Stimulated activated CD4-positive, alpha-beta T cell treated with anti-CD3 and anti-CD28 coated beads, Interleukin-4, amount 100 ng/mL, for 48 hours (primary cell): ENCODE measurements around the gene TPK1.
"Not testable (repeated sequence)": the region's sequence is repeated elsewhere in the genome, so short reads cannot be mapped to it uniquely, and the experiment has no call there.

ENCODE experiments used
- DNase-seq, 2 donors: peaks; one replicate each; pipeline ENCODE4 v3.0.0-alpha.2; 2020; ENCODE audit warnings: low read depth in 2 of 2

TPK1 gene

GRCh38 chr7:144822223-144822622 is 13.6 kb downstream of the TPK1 start:
- no peak for DNase-seq

GRCh38 chr7:144821067-144821466 is 14.8 kb downstream of the TPK1 start:
- DNase-seq = no peak

- DNase-seq = no peak
These were observed 15.3 kb downstream of the TPK1 start for GRCh38 chr7:144820552-144820951.

DNA sequence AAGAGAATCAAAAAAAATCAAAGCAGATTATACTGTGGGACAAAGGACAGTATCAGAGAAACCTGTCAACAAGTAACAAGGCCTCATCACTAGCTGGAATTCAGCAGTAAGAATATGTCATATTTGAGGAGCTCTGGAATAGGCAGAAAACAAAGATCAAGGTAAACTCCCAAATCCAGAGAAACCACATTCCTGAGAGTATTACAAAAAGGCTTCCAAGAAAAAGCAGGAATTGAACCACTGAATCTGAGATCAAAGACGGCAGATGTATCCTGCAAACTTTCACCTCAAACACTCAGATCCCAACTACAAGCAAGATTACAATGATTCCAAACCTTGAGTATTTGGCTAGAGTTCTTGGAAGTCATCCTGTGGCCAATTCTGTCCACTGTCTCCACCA is 16.3 kb downstream of the TPK1 start:
- no peak for DNase-seq

- DNase-seq = no peak
These were observed 17.3 kb downstream of the TPK1 start for GRCh38 chr7:144818511-144818910.

DNA sequence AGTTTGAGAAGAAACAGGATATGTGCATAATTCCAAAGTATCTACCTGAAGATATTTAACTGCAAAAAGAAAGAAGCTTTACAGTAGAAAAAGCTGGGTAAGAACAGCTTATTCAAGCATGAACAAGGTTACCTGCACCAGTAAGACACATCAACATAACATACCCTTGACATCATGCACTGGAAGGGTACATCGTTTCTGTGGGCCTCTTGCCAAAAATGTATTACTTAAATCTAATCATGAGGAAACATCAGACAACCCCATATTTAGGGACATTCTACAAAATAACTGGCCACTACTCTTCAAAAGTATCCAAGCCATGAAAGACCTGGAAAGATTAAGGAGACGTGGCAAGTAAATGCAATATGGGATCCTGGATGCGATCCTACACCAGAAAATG is 18.9 kb downstream of the TPK1 start:
- no peak for DNase-seq

- no peak for DNase-seq
These were observed 21.6 kb downstream of the TPK1 start for GRCh38 chr7:144814299-144814698.

DNA sequence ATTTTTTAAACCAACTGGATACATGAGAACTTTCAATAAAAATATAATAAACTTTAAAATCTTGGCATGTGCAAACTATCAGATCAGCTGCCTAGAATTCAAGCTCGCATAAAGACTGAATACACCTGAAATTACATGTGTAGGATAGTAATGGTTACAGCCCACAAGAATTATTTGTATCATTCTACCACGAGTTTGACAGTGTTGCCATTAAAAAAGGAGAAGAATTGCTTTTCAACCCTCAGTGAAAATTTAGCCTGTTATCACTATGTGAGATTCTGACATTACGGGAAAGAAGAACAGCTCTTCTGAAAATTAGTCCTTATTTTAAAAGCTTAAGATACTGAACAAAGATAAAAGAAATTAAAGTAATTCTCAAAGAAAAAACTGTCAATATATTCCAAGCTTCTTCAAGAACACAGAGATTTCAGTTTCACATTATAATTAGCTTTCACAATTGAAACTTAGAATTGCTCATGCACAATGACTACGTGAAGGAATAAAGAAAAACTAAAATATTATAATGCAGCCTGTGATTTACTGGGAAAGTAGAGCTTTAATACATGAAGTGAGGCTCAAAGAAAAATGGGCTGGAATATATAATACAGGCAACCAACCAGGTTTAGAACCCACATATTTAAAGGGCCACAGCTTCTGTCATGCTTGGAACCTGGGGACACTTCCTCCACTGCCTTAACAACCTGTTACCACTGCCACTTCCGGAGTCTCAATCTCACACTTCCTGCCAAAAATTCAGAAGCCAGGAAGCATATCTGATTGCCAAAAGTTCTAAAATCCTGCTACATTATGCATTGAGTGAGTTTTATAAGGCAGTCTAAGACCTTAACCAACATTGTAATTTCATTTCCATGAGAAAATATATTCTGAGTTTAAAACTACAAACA is 23.2 kb downstream of the TPK1 start:
- DNase-seq = no peak

DNA sequence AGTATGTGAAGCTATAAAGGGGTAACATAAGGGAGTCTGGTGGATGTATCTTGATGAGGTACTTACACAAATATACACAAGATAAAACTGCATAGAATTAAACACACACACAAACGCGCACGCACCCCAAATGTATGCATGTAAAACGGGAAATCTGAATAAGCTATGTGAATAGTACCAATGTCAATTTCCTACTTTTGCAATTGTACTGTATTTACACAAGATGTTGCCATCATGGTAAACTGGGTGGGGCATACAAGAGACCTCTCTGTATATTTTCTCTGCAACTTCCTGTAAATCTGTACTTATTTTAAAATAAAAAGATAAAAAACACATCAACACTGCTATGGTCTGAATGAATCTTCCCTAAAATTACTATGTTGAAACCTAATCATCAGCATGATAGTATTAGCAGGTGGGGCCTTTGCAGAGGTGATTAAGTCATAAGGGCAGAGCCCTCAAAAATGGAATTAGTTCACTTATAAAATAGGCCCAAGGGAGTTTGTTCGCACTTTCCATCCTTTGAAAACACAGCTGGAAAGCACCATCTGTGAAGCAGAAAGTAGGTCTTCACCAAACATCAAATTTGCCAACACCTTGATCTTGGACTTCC is 30.1 kb downstream of the TPK1 start:
- DNase-seq = no peak

DNA sequence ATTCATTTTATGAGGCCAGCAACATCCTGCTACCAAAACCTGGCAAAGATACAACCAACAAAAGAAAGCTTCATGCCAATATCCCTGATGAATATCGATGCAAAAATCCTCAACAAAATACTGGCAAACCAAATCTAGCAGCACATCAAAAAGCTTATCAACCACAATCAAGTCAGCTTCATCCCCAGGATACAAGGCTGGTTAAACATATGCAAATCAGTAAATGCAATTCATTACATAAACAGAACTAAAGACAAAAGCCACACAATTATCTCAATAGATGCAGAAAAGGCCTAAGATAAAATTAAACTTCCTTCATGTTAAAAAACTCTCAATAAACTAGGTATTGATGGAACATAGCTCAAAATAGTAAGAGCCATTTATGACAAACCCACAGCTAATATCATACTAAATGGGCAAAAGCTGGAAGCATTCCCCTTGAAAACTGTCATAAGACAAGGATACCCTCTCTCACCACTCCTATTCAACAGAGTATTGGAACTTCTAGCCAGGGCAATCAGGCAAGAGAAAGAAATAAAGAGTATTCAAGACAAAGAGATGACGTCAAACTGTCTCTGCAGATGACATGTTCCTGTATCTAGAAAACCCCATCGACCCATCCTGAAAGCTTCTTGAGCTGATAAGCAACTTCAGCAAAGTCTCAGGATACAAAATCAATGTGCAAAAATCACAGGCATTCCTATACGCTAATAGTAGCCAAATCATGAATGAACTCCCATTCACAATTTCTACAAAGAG is 35.0 kb downstream of the TPK1 start:
- DNase-seq = not testable (repeated sequence)

DNA sequence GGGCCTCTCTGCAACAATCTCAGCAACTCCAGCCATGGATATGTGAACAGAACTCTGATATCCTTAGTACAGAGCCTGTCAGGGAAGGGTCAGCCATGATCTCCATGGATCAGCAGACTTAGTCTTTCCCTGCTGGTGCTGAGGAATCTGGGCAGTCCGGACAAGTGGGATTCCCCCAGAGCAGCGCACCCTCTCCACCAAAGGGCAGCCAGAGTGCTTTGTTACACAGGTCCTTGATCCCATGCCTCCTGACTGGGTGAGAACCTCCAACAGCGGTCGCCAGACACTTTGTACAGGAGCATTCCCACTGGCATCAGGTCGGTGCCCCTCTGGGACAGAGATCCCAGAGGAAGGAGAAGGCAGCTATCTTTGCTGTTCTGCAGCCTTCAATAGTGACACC is 38.9 kb downstream of the TPK1 start:
- DNase-seq = no peak

DNA sequence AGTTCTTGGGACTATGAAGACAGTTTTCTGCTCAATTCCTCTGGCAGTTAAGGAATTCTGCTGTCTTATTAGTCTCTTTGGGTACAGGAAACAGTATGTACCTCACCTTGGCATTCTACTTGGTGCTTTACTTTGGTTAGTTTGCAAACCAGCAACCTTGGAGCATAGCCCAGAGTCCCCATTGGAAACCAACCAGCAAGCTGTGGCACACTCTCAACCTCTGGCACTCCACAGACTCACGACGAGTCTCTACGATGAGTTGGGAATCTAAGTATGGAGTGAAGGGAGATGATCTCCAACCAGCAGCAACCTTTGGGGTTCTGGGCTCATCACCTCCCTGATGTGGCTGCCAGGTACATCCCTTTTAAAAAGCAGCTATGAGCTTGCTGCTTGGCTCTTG is 43.8 kb downstream of the TPK1 start:
- DNase-seq = no peak

GRCh38 chr7:144791488-144791887 is 44.4 kb downstream of the TPK1 start:
- no peak for DNase-seq

GRCh38 chr7:144787127-144787526 is 48.7 kb downstream of the TPK1 start:
- DNase-seq = no peak

DNA sequence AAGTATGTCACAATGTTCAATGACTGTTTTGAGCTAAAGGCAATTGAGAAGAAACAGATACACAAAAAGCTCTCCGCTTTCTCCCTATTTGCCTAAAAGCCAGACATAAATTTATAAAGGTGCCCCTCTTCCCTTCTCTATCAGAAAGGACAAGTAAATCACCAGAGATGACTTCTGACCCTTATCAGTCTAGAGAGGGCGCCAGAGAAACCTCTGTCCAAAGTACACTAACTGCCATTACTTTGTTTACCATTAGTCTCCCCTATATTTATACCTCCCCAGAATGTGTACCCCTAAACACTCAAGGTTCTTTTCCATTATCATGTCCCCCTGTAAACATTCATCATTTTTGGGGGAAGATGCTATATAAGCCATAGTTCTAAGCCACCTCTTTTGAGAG is 49.3 kb downstream of the TPK1 start:
- no peak for DNase-seq

DNA sequence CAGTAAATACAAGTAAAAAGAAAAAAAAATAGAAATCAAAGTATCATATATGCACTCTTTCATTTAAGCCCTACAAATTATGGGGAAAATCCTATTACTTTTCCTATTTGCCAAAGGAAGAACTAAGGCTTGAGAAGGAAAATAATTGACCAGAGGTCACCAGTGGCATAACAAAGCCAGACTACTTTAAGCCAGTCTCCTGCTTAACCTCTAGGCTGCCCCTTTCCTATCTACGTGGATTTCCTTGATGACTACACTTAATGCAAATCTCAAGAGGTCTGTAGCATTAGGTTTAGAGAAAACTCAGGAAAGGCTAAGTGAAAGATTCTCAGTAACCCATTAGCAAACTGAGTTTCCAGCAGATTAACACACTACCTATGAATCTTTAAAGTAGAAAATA is 49.8 kb downstream of the TPK1 start:
- DNase-seq = no peak

DNA sequence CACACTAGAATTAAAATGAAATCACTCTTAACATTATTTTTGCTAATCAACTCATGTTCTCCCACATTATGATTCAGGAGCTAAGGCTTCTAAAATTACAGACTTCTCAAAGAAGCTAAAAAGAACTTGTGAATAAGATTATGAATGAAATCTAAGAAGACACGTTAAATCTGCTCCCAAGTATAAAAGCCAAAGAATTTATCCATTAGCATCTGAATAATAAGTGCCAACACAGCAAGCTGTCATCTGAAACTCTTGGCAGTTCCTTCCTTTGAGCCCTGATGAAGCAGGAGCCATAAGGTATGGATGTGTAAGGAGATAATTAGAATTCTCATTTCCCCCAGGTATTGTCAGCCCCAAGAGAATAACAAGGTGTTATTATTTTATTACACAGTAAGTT is 50.3 kb downstream of the TPK1 start:
- no peak for DNase-seq

DNA sequence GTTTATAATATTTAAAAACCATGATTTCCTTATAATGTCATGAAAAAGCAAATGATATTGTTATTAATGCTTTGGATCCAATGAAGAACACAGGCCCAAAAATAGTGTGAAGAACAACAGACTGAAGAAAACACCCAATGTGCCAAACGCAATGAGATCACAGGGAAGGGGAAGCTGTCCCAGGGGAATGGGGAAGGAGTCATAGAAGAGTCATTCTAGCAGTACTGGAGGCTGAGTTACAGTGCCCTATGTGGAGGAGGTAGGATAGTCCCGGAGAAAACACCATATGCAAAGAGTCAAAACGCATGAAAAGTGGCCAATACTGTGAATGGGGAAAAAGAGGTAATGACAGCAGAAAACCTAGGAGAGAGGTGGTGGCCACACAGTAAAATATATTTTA is 50.9 kb downstream of the TPK1 start:
- no peak for DNase-seq

DNA sequence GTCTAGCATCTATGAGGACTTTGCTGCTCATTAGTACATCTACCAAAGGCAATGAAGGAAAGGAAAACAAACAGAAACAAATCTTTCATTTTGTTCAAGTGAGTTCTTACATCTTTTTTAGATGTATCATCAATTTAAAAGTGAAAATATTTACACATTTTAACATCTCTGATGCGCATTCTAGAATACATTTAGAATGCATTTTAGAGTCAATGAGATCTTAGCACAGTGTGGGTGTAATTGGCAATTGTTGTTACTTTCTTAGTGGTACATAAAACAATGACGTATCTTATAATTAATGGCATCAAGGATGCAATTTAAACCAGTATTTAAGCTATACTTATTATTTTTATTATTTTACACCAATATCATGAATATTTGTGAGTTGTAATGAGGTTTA is 51.4 kb downstream of the TPK1 start:
- no peak for DNase-seq

- DNase-seq = no peak
These were observed 53.0 kb downstream of the TPK1 start for GRCh38 chr7:144782883-144783282.

DNA sequence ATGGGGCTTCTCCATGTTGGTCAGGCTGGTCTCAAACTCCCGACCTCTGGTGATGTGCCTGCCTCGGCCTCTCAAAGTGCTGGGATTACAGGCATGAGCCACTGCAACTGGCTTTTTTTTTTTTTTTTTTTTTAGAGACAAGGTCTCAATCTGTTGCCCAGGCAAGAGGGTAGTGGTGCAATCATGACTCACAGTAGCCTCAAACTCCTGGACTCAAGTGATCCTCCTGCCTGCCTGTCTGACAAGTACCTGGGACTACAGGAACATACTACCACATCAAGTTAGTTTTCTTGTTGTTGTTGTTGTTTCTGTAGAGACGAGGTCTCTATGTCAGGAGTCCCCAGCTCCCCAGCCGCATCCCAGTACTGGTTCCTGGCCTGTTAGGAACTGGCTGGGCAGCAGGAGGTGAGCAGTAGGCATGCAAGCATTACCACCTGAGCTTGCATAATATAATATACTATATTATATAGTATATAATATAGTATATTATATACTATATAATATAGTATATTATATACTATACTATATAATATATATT is 55.7 kb downstream of the TPK1 start:
- DNase-seq = no peak

GRCh38 chr7:144777889-144778288 is 58.0 kb downstream of the TPK1 start:
- not testable (repeated sequence) for DNase-seq
